ENCODE results near the gene PTPN11.

PTPN11 gene

GRCh38 chr12:112543751-112544150, 125.0 kb downstream of the PTPN11 start:
- no peaks in the 10 kb centered on the region for H3K4me1 ChIP-seq (ENCODE audit: control insufficient read depth, insufficient read depth, low read length)
- no peak overlapping the region for H3K9ac ChIP-seq (ENCODE audit: low read depth, low read length)
- H3K36me3 ChIP-seq (ENCODE audit: control insufficient read depth, insufficient read depth, low read length): no peaks in the 10 kb centered on the region
- H3K9me3 ChIP-seq (ENCODE audit: control insufficient read depth, insufficient read depth, low read length): no peaks in the 10 kb centered on the region
- H3K4me3 ChIP-seq (ENCODE audit: low read depth, low read length): no peak overlapping the region
- no peaks in the 10 kb centered on the region for H3K27me3 ChIP-seq (ENCODE audit: control insufficient read depth, insufficient read depth, low read length)
- no peak overlapping the region for H3K27ac ChIP-seq (ENCODE audit: low read depth, low read length)

DNA sequence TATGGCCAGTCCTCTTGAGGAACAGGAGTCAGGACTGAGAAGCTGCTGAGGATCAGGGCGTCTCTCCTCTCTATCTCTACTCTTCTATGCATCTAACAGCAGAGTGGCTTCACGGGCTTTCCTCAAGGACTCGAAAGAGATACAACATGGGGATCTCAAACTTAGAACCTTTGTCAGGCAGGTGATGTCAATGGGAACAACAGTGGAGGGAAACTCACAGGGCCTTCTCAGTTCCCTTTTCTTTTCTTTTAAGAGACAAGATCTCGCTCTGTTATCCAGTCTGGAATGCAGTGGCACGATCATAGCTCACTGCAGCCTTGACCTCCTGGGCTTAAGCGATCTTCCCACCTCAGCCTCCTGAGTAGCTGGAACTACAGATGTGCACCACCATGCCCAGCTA, 127.6 kb downstream of the PTPN11 start:
- H3K9me3 ChIP-seq (ENCODE audit: control insufficient read depth, insufficient read depth, low read length): no peaks in the 10 kb centered on the region
- no peaks in the 10 kb centered on the region for H3K4me1 ChIP-seq (ENCODE audit: control insufficient read depth, insufficient read depth, low read length)
- no peak overlapping the region for H3K4me3 ChIP-seq (ENCODE audit: low read depth, low read length)
- no peak overlapping the region for H3K9ac ChIP-seq (ENCODE audit: low read depth, low read length)
- no peaks in the 10 kb centered on the region for H3K27me3 ChIP-seq (ENCODE audit: control insufficient read depth, insufficient read depth, low read length)
- no peaks in the 10 kb centered on the region for H3K36me3 ChIP-seq (ENCODE audit: control insufficient read depth, insufficient read depth, low read length)
- no peak overlapping the region for H3K27ac ChIP-seq (ENCODE audit: low read depth, low read length)

GRCh38 chr12:112546996-112547395, 128.2 kb downstream of the PTPN11 start:
- Histone ChIP-seq H3K27ac (ENCODE audit: low read depth, low read length) (no peak overlapping the region), H3K27me3 (ENCODE audit: control insufficient read depth, insufficient read depth, low read length) (no peaks in the 10 kb centered on the region), H3K9ac (ENCODE audit: low read depth, low read length) (no peak overlapping the region), H3K4me3 (ENCODE audit: low read depth, low read length) (no peak overlapping the region), H3K9me3 (ENCODE audit: control insufficient read depth, insufficient read depth, low read length) (no peaks in the 10 kb centered on the region), H3K4me1 (ENCODE audit: control insufficient read depth, insufficient read depth, low read length) (no peaks in the 10 kb centered on the region), H3K36me3 (ENCODE audit: control insufficient read depth, insufficient read depth, low read length) (no peaks in the 10 kb centered on the region)

DNA sequence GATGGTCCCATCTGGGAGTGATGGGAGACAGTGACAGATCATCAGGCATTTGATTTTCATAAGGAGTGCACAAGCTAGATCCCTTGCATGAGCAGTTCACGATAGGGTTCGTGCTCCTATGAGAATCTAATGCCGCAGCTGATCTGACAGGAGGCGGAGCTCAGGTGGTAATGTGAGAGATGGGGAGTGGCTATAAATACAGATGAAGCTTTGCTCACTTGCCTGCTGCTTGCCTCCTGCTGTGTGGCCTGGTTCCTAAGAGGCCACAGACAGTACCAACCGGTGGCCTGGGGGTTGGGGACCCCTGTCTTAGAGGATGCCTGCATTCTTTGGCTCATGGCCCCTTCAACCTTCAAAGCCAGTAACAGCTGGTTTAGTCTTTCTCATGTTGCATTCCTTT, 130.3 kb downstream of the PTPN11 start:
- H3K36me3 ChIP-seq (ENCODE audit: control insufficient read depth, insufficient read depth, low read length): no peaks in the 10 kb centered on the region
- no peaks in the 10 kb centered on the region for H3K4me1 ChIP-seq (ENCODE audit: control insufficient read depth, insufficient read depth, low read length)
- H3K27ac ChIP-seq (ENCODE audit: low read depth, low read length): no peak overlapping the region
- no peaks in the 10 kb centered on the region for H3K27me3 ChIP-seq (ENCODE audit: control insufficient read depth, insufficient read depth, low read length)
- H3K9me3 ChIP-seq (ENCODE audit: control insufficient read depth, insufficient read depth, low read length): no peaks in the 10 kb centered on the region
- no peak overlapping the region for H3K4me3 ChIP-seq (ENCODE audit: low read depth, low read length)
- no peak overlapping the region for H3K9ac ChIP-seq (ENCODE audit: low read depth, low read length)

DNA sequence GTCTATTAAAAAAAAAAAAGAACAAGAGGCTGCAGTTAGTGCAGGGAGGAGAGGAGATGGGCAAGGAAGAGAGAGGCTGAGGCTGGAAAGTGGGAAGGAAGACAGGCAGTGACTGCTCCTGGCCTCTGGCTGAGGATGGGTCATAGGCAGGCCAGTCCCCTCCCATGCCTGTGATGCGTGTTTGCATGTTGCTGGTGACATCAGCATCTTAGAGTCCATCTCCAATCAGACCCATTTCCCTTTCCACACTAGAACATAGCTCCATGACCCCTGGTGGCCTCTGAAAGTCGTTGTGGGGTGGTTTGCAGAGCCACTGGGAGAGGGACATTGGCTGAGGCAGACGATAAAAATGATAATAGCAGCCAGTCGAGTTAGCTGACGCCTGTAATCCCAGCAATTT, 132.9 kb downstream of the PTPN11 start:
- Histone ChIP-seq H3K27me3 (ENCODE audit: control insufficient read depth, insufficient read depth, low read length) (no peaks in the 10 kb centered on the region), H3K36me3 (ENCODE audit: control insufficient read depth, insufficient read depth, low read length) (no peaks in the 10 kb centered on the region)

DNA sequence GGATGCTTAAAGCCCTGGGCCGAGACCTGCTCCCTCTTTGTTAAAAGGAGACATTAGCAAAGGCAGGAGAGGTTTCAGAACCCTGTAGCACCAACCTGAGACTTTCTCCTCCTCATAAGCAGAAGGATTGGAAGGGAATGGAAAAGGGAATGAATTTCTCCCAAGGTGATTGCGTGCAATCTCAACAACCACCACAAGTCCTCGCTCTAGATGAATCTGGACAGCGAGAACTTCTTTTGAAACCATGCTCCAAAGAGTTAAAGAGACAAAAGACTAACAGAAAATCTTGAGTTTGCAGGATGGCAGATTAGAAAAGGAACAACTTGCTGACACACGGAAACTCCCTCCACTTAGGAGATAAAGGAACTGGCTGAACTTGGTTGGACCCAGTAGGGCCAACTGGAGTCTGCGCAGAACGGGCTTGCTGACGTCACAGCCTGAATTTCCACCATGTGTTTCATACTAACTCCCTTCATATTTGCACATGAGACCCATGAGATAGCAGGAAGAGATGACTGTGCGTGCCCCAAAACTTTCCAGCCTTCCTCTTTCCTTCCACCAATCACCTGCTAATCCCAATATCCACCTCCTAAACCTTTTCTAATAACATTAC, 137.0 kb downstream of the PTPN11 start:
- no peaks in the 10 kb centered on the region for H3K36me3 ChIP-seq (ENCODE audit: control insufficient read depth, insufficient read depth, low read length)
- H3K4me1 ChIP-seq (ENCODE audit: control insufficient read depth, insufficient read depth, low read length): 0 out of 2 replicates have a peak, but pooled peaks cover 3% of the 10 kb centered on the region
- no peak overlapping the region for H3K4me3 ChIP-seq (ENCODE audit: low read depth, low read length)
- no peak overlapping the region for H3K9ac ChIP-seq (ENCODE audit: low read depth, low read length)
- no peaks in the 10 kb centered on the region for H3K9me3 ChIP-seq (ENCODE audit: control insufficient read depth, insufficient read depth, low read length)
- H3K27me3 ChIP-seq (ENCODE audit: control insufficient read depth, insufficient read depth, low read length): no peaks in the 10 kb centered on the region
- no peak overlapping the region for H3K27ac ChIP-seq (ENCODE audit: low read depth, low read length)

More for the DNA sequence above, 132.9 kb downstream of the PTPN11 start:
- H3K9me3 ChIP-seq (ENCODE audit: control insufficient read depth, insufficient read depth, low read length): no peaks in the 10 kb centered on the region
- H3K9ac ChIP-seq (ENCODE audit: low read depth, low read length): no peak overlapping the region
- no peak overlapping the region for H3K4me3 ChIP-seq (ENCODE audit: low read depth, low read length)
- H3K4me1 ChIP-seq (ENCODE audit: control insufficient read depth, insufficient read depth, low read length): no peaks in the 10 kb centered on the region
- no peak overlapping the region for H3K27ac ChIP-seq (ENCODE audit: low read depth, low read length)

- Histone ChIP-seq H3K36me3 (ENCODE audit: control insufficient read depth, insufficient read depth, low read length) (no peaks in the 10 kb centered on the region), H3K4me3 (ENCODE audit: low read depth, low read length) (no peak overlapping the region), H3K4me1 (ENCODE audit: control insufficient read depth, insufficient read depth, low read length) (0 out of 2 replicates have a peak, but pooled peaks cover 3% of the 10 kb centered on the region), H3K9me3 (ENCODE audit: control insufficient read depth, insufficient read depth, low read length) (no peaks in the 10 kb centered on the region), H3K27me3 (ENCODE audit: control insufficient read depth, insufficient read depth, low read length) (no peaks in the 10 kb centered on the region), H3K27ac (ENCODE audit: low read depth, low read length) (no peak overlapping the region), H3K9ac (ENCODE audit: low read depth, low read length) (no peak overlapping the region)
These were observed 139.3 kb downstream of the PTPN11 start for GRCh38 chr12:112557951-112558630.

Data from HUES48 (cell line).